ENCODE results near the gene CKAP2.
"Not testable (repeated sequence)": the region's sequence is repeated elsewhere in the genome, so short reads cannot be mapped to it uniquely, and the experiment has no call there.

CKAP2 gene

DNA sequence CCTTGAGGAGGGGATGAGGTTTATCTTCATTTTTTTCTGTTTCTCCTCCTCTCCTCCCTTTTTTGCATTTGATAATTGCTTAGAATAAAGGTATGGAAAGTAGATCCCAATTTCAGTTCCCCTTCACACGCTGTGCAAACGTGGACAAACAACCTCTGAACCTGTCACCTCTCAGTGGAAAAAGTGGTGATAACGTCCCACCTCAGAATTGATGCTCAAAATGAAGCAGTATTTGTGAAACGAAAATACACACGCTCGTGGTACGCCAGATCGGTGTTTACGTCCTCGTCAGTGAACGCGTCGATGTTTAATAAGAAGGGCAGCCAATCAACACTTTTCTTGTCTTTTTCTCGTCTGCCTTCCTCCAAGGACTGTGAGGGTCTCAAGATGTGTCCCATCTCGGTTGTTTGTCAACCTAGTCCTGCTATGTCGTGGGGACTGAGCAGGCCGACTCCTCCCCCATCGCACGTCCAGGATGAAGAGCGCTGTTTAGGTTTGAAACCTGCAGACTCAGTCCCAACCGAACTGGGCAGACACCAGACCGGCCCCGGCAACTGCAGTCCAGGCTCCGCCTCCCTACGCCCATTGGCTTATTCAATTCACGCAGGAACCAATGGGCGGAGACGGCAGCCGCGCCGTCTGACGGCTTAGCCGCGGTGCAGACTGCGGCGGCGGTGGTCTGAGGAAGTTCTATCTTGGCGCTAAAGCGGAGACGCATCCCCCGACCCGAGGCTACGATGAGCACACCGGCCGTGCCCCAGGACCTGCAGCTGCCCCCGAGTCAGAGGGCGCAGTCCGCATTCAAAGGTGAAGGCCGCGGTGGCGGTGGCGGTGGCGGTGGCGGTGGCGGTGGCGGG, at the start of gene CKAP2:
TSS of gene CKAP2 (plus strand) at position 659 of the 857 bp plus-strand sequence. CDS start at position 738, 79 bp downstream.
- peak; percentile 88 for DNase-seq (ENCODE audit: low read depth)

DNA sequence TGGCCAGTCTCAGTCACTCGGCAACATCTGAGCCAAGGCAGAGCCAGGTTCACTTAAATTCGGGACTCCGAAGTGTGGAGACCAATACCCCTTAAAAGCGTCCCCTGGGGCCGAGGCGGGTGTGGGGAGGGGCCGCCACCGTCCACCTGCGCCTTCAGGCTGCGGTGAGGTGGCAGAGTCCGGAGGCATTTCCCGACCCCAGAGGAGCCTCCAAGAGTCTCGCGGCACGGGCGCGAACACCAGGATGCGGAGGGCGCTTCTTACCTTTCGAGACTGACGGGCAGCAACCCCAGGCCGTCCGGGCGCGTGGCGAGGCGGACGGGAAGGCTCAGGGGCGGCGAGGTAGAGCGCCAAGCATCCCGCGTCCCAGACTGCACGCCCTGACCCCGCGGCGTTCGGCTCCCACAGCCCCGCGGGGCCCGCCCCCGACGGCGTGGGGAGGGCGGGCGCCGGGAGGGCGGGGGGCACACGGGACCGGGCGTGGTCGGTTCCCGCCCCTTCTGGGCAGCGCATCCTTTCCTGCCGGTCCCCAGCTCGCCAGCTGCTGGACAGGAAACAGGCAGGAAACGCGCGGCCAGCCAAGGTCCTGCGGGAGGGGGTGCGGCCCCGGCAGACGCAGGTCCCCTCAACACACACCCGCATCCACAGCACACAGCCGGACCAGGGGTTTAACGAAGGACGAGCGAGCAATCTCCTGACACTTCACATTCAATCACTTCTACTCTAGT, 49.3 kb upstream of the CKAP2 start, which contains the start of gene THSD1:
TSS of gene THSD1 (minus strand) at position 406 of the 728 bp plus-strand sequence. CDS start 3,572 bp downstream, outside the sequence.
- DNase-seq (ENCODE audit: low read depth): no peak

GRCh38 chr13:52406629-52407028, 48.6 kb upstream of the CKAP2 start:
- DNase-seq (ENCODE audit: low read depth): no peak

- DNase-seq (ENCODE audit: low read depth): not testable (repeated sequence)
Measured at GRCh38 chr13:52407436-52407835, 47.8 kb upstream of the CKAP2 start.

GRCh38 chr13:52408071-52408658, 47.1 kb upstream of the CKAP2 start:
- not testable (repeated sequence) for DNase-seq (ENCODE audit: low read depth)

DNA sequence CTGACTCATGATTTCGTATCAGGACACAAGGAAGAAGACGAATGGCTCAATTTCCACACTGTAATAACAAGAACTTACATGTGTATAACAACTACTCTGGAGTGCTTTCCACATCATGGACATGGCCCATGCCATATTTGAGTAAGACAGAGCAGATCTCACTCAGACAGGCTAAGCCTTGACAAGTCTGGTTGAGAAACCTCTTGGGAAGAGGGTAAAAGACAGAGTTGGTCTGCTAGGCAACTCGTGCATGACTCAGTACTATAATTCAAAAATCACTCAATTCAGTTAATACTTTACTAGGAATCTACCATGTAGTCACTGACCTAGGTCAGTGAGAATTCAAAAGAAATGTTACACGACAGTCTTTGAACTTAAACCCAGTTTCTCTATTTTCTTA, 43.6 kb upstream of the CKAP2 start:
- peak; percentile 92 for DNase-seq (ENCODE audit: low read depth)

GRCh38 chr13:52412128-52412527, 43.1 kb upstream of the CKAP2 start:
- no peak for DNase-seq (ENCODE audit: low read depth)

- no peak for DNase-seq (ENCODE audit: low read depth)
Measured at GRCh38 chr13:52414051-52414450, 41.2 kb upstream of the CKAP2 start.

- DNase-seq (ENCODE audit: low read depth): no peak
Measured at GRCh38 chr13:52414963-52415362, 40.3 kb upstream of the CKAP2 start.

DNA sequence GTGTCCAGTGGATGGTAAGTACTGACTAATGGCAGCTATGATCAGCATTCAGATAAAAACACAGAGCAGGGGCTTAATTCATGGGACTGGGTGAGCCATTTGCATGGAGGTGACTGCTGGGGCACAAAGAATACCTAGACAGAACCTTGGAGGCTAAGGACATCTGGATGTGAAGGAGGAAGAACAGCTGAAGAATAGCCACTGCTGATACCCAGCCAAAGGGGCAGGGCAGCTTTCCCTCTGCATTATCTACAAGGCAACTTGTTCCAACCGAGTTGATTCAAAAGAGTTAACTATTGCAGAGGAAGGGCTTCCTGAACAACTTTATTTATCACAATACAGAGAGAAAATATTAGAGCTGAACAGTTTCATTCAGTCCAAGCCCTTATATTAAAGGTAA, 36.2 kb upstream of the CKAP2 start:
- DNase-seq (ENCODE audit: low read depth): no peak

GRCh38 chr13:52421216-52421615, 34.1 kb upstream of the CKAP2 start:
- DNase-seq (ENCODE audit: low read depth): no peak

- DNase-seq (ENCODE audit: low read depth): no peak
Measured at GRCh38 chr13:52428295-52428694, 27.0 kb upstream of the CKAP2 start.

- no peak for DNase-seq (ENCODE audit: low read depth)
Measured at GRCh38 chr13:52432456-52432855, 22.8 kb upstream of the CKAP2 start.

- no peak for DNase-seq (ENCODE audit: low read depth)
Measured at GRCh38 chr13:52446265-52446664, 9.0 kb upstream of the CKAP2 start.

DNA sequence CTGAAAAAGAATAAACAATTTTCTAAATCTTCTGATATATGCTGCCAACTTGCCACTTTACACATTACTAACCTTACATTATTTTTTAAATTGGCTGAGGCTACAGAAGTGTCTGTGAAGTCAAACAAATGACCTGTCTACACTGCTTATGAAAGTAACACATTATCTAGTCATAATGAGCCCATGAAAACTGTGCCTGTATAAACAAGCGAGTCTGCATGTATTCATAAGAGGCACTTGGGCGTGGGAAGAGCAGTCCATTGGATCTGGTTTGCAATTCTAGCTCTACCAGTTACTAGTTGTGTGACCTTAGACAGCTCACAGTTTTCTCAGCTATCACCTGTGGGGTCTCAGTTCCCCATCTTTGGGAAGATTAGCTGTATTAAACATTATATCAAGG, 7.9 kb upstream of the CKAP2 start:
- DNase-seq (ENCODE audit: low read depth): no peak

GRCh38 chr13:52447815-52448552, 7.3 kb upstream of the CKAP2 start:
- no peak for DNase-seq (ENCODE audit: low read depth)

- no peak for DNase-seq (ENCODE audit: low read depth)
Measured at GRCh38 chr13:52449331-52450011, 5.8 kb upstream of the CKAP2 start.

- peak; percentile 88 for DNase-seq (ENCODE audit: low read depth)
Measured at GRCh38 chr13:52450012-52450792, 5.1 kb upstream of the CKAP2 start, which contains the start of gene VPS36. Gene VPS36 (minus strand): TSS chr13:52450634. CDS start chr13:52450594, 40 bp downstream.

- no peak for DNase-seq (ENCODE audit: low read depth)
Measured at GRCh38 chr13:52450793-52451116, 4.5 kb upstream of the CKAP2 start.

DNA sequence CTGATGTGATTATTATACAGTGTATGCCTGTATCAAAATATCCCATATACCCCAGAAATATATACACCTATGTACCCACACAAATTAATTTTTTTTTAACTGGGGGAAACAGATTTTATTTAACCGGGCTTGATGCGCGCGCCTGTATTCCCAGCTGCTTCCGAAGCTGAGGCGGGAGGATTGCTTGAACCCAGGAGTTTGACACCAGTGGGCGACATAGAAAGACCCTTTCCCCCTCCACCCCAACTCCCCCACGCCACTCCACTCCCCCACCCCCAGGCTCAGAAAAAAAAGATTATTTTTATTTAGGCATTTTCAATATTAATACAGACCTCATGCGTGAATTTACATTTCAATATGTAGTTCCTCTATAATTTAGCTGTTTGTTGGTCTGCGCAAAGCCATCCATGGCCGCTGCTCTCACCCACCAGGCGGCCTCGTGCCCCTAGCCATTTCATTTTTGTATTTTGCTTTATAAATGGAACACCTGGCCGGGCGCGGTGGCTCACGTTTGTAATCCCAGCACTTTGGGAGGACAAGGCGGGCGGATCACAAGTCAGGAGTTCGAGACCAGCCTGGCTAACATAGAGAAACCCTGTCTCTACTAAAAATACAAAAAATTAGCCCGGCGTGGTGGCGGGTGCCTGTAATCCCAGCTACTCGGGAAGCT, 4.0 kb upstream of the CKAP2 start:
- no peak for DNase-seq (ENCODE audit: low read depth)

Data from stromal cell of bone marrow (primary cell).